K562 (cell line): ENCODE measurements around the gene DNAJC11.

Experiments
- BACH1 ChIP-seq: fragments of 200-800 bp; sonication (Bioruptor generic); IDR thresholded peaks from 2 replicates; pipeline ENCODE4 v1.6.1; 2016; ENCODE audit warnings: missing genetic modification characterization, missing compliant biosample characterization
- CTCF ChIP-seq, 3 experiments: IDR thresholded peaks in 2 of 3; conservative IDR thresholded peaks in 1 of 3; 2 replicates each; pipeline ENCODE4 v1.5.1; 2011 to 2012; ENCODE audit warnings: low read length in 3 of 3, mild to moderate bottlenecking in 3 of 3, control low read depth in 2 of 3, improper control_type of control experiment in 1 of 3, inconsistent platforms in 1 of 3, low read depth in 1 of 3, mixed read lengths in 1 of 3, moderate library complexity in 1 of 3; ENCODE audit not compliant: insufficient read depth in 2 of 3
- NFE2L1 ChIP-seq: fragments of 450-650 bp; IDR thresholded peaks from 2 replicates; pipeline ENCODE4 v1.6.1; 2016; ENCODE audit warnings: missing genetic modification characterization, low read depth, mild to moderate bottlenecking, missing compliant biosample characterization, moderate library complexity, borderline replicate concordance
- NFIC ChIP-seq: fragments of 450-650 bp; IDR thresholded peaks from 2 replicates; pipeline ENCODE4 v1.6.1; 2017; ENCODE audit warnings: mild to moderate bottlenecking, inconsistent platforms
- RUNX1 ChIP-seq: sonication (generic); IDR thresholded peaks from 2 replicates; pipeline ENCODE4 v1.6.1; 2016; ENCODE audit warnings: antibody characterized with exemption, low read depth
- THRA ChIP-seq: fragments of 450-650 bp; IDR thresholded peaks from 2 replicates; pipeline ENCODE4 v1.6.1; 2017; ENCODE audit warnings: mild to moderate bottlenecking, moderate library complexity
- ZBTB7A ChIP-seq: IDR thresholded peaks from 2 replicates; pipeline ENCODE4 v1.6.1; 2011; ENCODE audit warnings: low read depth, mild to moderate bottlenecking, low read length, moderate library complexity, borderline replicate concordance; ENCODE audit not compliant: control insufficient read depth

- no peak for TF ChIP-seq BACH1 (tag)
- no peak for TF ChIP-seq ZBTB7A
- TF ChIP-seq THRA: no peak
- no peak for TF ChIP-seq RUNX1
- no peak for TF ChIP-seq NFE2L1 (tag)
- TF ChIP-seq NFIC: no peak
- no peak for TF ChIP-seq CTCF (IDR thresholded peaks at IDR 0.05 in 2 of 3, conservative IDR thresholded peaks at IDR 0.05 in 1 of 3; ENCODE audit: insufficient read depth in 2 of 3, low read depth in 1 of 3, low read length in 3 of 3)
Measured at GRCh38 chr1:6653436-6654290, 48.0 kb downstream of the DNAJC11 start.
